HCT116 (cell line): ENCODE data around the gene FNDC7. TPM values are rescaled to one million over a fixed set of nuclear protein-coding genes. Genes with fewer than 3 reads are reported as not detected.

Source experiments
- ATAC-seq: fragments of 200-7000 bp; cut with Tn5 transposase; 2 replicates; pipeline ENCODE4 v1.9.1; 2020; ENCODE audit warnings: mild to moderate bottlenecking, moderate library complexity
- BruUV-seq: library from RNA; stranded (reverse); fragments of 400-500 nt; replicated peaks from 2 replicates; lab custom pipeline; 2021; lab: Mats Ljungman, UMichigan
- CTCF ChIA-PET: fragments of 300-600 bp; sonication (Branson Sonifier 250); formaldehyde crosslinking; loops from one replicate; lab custom pipeline; 2021; ENCODE audit warnings: antibody characterized with exemption; lab: Charles Lee
- POLR2A ChIA-PET: fragments of 300-600, 350-600 bp; sonication (Branson Sonifier 250); formaldehyde crosslinking; loops from one replicate; lab custom pipeline; 2021; ENCODE audit warnings: antibody characterized with exemption; lab: Charles Lee
- RAD21 ChIA-PET, 2 experiments: fragments of 300-600 bp; sonication (Branson Sonifier 250); formaldehyde crosslinking; loops; one replicate each; lab custom pipeline; 2023; ENCODE audit warnings: low total read pairs in 2 of 2; ENCODE audit not compliant: uncharacterized antibody in 2 of 2, unreplicated experiment in 2 of 2, low non-redundant PET in 1 of 2; lab: Charles Lee
- DNase-seq: peaks from one replicate; pipeline ENCODE4 v3.0.0-alpha.2; 2010; ENCODE audit warnings: low read depth, low spot score
- H2AFZ ChIP-seq: fragments of 200-600 bp; shearing (Covaris generic), sonication (generic); 2 replicates; pipeline ENCODE4 v1.6.1; 2017; ENCODE audit warnings: low read depth, mixed run types, mixed read lengths, antibody characterized with exemption, low read length; ENCODE audit not compliant: poor library complexity, severe bottlenecking
- H3K27ac ChIP-seq: 2 replicates; pipeline ENCODE4 v1.5.1; 2012; ENCODE audit warnings: low read depth, low read length
- H3K27me3 ChIP-seq: fragments of 200-600 bp; sonication (generic); 2 replicates; pipeline ENCODE4 v1.6.1; 2016; ENCODE audit warnings: mixed run types, low read length, mixed read lengths; ENCODE audit not compliant: insufficient read depth
- H3K36me3 ChIP-seq, 2 experiments: fragments of 200-500 bp in 1 of 2; fragments of 200-600 bp in 1 of 2; sonication (Bioruptor generic) in 1 of 2; sonication (generic) in 1 of 2; 2 replicates each; pipeline versions ENCODE4 v1.5.1 to v1.6.1; 2014 to 2016; ENCODE audit warnings: low read length in 2 of 2, inconsistent platforms in 1 of 2, mixed read lengths in 1 of 2, mixed run types in 1 of 2; ENCODE audit not compliant: insufficient read depth in 2 of 2, control insufficient read depth in 1 of 2
- H3K4me1 ChIP-seq, 2 experiments: fragments of 200-600 bp in 1 of 2; sonication (generic) in 1 of 2; 2 replicates each; pipeline versions ENCODE4 v1.5.1 to v1.6.1; 2012 to 2017; ENCODE audit warnings: low read length in 2 of 2, inconsistent platforms in 1 of 2, mild to moderate bottlenecking in 1 of 2, mixed read lengths in 1 of 2, mixed run types in 1 of 2, moderate library complexity in 1 of 2; ENCODE audit not compliant: insufficient read depth in 2 of 2, control insufficient read depth in 1 of 2
- H3K4me2 ChIP-seq: fragments of 200-600 bp; sonication (generic); 2 replicates; pipeline ENCODE4 v1.6.1; 2017; ENCODE audit warnings: mixed run types, low read length, mixed read lengths
- H3K4me3 ChIP-seq, 2 experiments: fragments of 200-600 bp in 1 of 2; sonication (generic) in 1 of 2; replicated peaks in 1 of 2; 2 replicates each; pipeline ENCODE4 v1.5.1; 2011 to 2016; ENCODE audit warnings: low read length in 2 of 2, control low read depth in 1 of 2, low read depth in 1 of 2, mild to moderate bottlenecking in 1 of 2, mixed read lengths in 1 of 2, mixed run types in 1 of 2
- H3K79me2 ChIP-seq: fragments of 200-600 bp; sonication (generic); 2 replicates; pipeline ENCODE4 v1.6.1; 2017; ENCODE audit warnings: mild to moderate bottlenecking, mixed run types, low read length, moderate library complexity, mixed read lengths; ENCODE audit not compliant: insufficient read depth
- H3K9ac ChIP-seq: fragments of 200-600 bp; sonication (generic); 2 replicates; pipeline ENCODE4 v1.6.1; 2016; ENCODE audit warnings: low read length, mixed read lengths
- H3K9me2 ChIP-seq: fragments of 200-600 bp; sonication (generic), shearing (Covaris generic); 2 replicates; pipeline ENCODE4 v1.6.1; 2017; ENCODE audit warnings: mixed run types, mild to moderate bottlenecking, moderate library complexity; ENCODE audit not compliant: insufficient read depth
- H3K9me3 ChIP-seq, 2 experiments: fragments of 200-500 bp in 1 of 2; fragments of 200-600 bp in 1 of 2; sonication (Bioruptor generic) in 1 of 2; sonication (generic) in 1 of 2; 2 replicates each; pipeline ENCODE4 v1.6.1; 2014 to 2017; ENCODE audit warnings: low read length in 2 of 2, mixed read lengths in 2 of 2, inconsistent platforms in 1 of 2, low read depth in 1 of 2, mild to moderate bottlenecking in 1 of 2, mixed run types in 1 of 2, moderate library complexity in 1 of 2; ENCODE audit not compliant: control insufficient read depth in 1 of 2, insufficient read depth in 1 of 2
- H4K20me1 ChIP-seq: fragments of 200-600 bp; sonication (generic), shearing (Covaris generic); 2 replicates; pipeline ENCODE4 v1.6.1; 2017; ENCODE audit warnings: mixed run types, mild to moderate bottlenecking, moderate library complexity; ENCODE audit not compliant: insufficient read depth
- CEBPB ChIP-seq: IDR thresholded peaks from 2 replicates; pipeline ENCODE4 v1.6.1; 2012; ENCODE audit warnings: low read depth
- ELF1 ChIP-seq: IDR thresholded peaks from 2 replicates; pipeline ENCODE4 v1.6.1; 2012; ENCODE audit warnings: low read depth, borderline replicate concordance
- FOSL1 ChIP-seq: IDR thresholded peaks from 2 replicates; pipeline ENCODE4 v1.6.1; 2012; ENCODE audit warnings: low read depth
- POLR2AphosphoS5 ChIP-seq: IDR thresholded peaks from 2 replicates; pipeline ENCODE4 v1.6.1; 2011; ENCODE audit warnings: mild to moderate bottlenecking, low read depth, low read length, moderate library complexity
- SIN3A ChIP-seq: IDR thresholded peaks from 2 replicates; pipeline ENCODE4 v1.6.1; 2012; ENCODE audit warnings: low read depth
- SP1 ChIP-seq: IDR thresholded peaks from 2 replicates; pipeline ENCODE4 v1.6.1; 2012; ENCODE audit warnings: low read depth
- SRF ChIP-seq: IDR thresholded peaks from 2 replicates; pipeline ENCODE4 v1.6.1; 2012; ENCODE audit warnings: low read depth
- TCF7L2 ChIP-seq: IDR thresholded peaks from 2 replicates; pipeline ENCODE4 v1.7.0; 2011; ENCODE audit warnings: borderline replicate concordance, inconsistent platforms; ENCODE audit not compliant: insufficient read depth, insufficient read length; ENCODE audit errors: extremely low read depth
- ZFX ChIP-seq: fragments of 450-650 bp; IDR thresholded peaks from 2 replicates; pipeline ENCODE4 v1.6.1; 2017
- intact Hi-C: fragments of 100-400 bp; cut with micrococcal nuclease; formaldehyde crosslinking; loops from 2 replicates; pipeline ENCODE4 v1.10.0; 2022
- total RNA-seq: library from RNA; stranded (reverse); gene quantifications from one replicate; pipeline ENCODE4 v1.2.1, GENCODE V29; 2021; ENCODE audit not compliant: unreplicated experiment
- TF ChIP-seq, protein P1 (sequence below): IDR thresholded peaks from 2 replicates; pipeline ENCODE4 v1.6.1; 2012
- TF ChIP-seq, protein P2 (sequence below): IDR thresholded peaks from 2 replicates; pipeline ENCODE4 v1.6.1; 2011; ENCODE audit warnings: mild to moderate bottlenecking, low read length, moderate library complexity; ENCODE audit not compliant: insufficient replicate concordance; ENCODE audit errors: extremely low read depth

The FNDC7 gene
- total RNA-seq, 1 experiment from 2014 or later = 0.10 TPM

DNA sequence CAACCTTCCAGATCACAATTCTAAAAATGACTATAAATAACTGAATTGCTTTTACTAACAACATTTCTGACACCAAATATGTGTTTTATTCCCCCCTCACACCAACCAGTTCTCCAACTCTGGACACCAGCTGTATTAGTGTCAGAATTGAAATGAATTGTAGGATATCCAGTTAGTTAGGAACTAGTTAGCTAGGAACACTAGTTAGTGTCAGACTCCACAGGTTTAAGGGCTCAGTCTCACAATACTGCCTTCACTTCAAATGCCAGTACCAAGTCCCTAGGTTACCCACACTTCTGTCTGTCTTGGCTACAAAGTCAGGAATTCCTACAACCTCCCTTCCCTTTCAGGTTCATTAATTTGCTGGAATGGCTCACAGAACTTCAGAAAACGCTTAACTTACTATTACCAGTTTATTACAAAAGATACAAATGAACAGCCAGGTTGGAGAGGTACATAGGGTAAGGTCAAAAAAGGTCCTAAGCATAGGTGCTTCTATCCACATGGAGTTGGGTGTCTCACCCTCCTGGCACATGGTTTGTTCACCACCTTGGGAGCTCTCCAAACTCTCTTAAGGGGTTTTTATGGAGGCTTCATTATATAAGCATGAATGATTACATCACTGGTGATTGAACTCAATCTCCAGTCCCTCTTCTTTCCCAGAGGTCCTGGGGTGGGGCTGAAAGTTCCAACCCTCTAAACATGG lies 37.9 kb downstream of the FNDC7 start:
- Histone ChIP-seq H3K4me2 (no peak overlapping the region), H3K4me1 (peaks cover 3 to 12% of the 10 kb centered on the region in 2 experiments; a peak in 3 of 4 replicates), H4K20me1 (no peaks in the 10 kb centered on the region), H3K36me3 (no peaks in the 10 kb centered on the region; a peak in 1 of 4 replicates), H3K9me3 (no peaks in the 10 kb centered on the region), H2AFZ (no peak overlapping the region), H3K9me2 (no peaks in the 10 kb centered on the region), H3K27me3 (no peaks in the 10 kb centered on the region), H3K27ac (no peak overlapping the region), H3K4me3 (no peak overlapping the region), H3K9ac (no peak overlapping the region), H3K79me2 (peaks cover 15% of the 10 kb centered on the region)
- no TSS peak for BruUV-seq
- POLR2A ChIA-PET = no interaction called here
- no peak for ATAC-seq
- RAD21 ChIA-PET = no interaction called here
- TF ChIP-seq ELF1 (no peak), ZFX (no peak), SRF (no peak), SP1 (no peak), TCF7L2 (no peak), FOSL1 (no peak), POLR2AphosphoS5 (no peak), SIN3A (no peak), CEBPB (no peak)
- TF ChIP-seq, protein P1, sequence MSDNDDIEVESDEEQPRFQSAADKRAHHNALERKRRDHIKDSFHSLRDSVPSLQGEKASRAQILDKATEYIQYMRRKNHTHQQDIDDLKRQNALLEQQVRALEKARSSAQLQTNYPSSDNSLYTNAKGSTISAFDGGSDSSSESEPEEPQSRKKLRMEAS = no peak
- TF ChIP-seq, protein P2, sequence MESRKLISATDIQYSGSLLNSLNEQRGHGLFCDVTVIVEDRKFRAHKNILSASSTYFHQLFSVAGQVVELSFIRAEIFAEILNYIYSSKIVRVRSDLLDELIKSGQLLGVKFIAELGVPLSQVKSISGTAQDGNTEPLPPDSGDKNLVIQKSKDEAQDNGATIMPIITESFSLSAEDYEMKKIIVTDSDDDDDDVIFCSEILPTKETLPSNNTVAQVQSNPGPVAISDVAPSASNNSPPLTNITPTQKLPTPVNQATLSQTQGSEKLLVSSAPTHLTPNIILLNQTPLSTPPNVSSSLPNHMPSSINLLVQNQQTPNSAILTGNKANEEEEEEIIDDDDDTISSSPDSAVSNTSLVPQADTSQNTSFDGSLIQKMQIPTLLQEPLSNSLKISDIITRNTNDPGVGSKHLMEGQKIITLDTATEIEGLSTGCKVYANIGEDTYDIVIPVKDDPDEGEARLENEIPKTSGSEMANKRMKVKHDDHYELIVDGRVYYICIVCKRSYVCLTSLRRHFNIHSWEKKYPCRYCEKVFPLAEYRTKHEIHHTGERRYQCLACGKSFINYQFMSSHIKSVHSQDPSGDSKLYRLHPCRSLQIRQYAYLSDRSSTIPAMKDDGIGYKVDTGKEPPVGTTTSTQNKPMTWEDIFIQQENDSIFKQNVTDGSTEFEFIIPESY = no peak
- intact Hi-C loops = no loop called here
- CTCF ChIA-PET = no interaction called here
- DNase-seq = no peak
